HL-60 (cell line): ENCODE measurements around the gene ANKRD33B.

ENCODE experiments used
- POLR2AphosphoS5 ChIP-seq: IDR thresholded peaks from 2 replicates; pipeline ENCODE4 v1.6.1; 2012; ENCODE audit warnings: low read depth
- TF ChIP-seq, protein P1 (sequence below): IDR thresholded peaks from one replicate; pipeline ENCODE4 v1.5.1; 2011; ENCODE audit warnings: low read length, control low read depth, inconsistent platforms; ENCODE audit not compliant: insufficient read depth
- TF ChIP-seq, protein P2 (sequence below): IDR thresholded peaks from 2 replicates; pipeline ENCODE4 v1.6.1; 2012; ENCODE audit warnings: low read depth; ENCODE audit not compliant: insufficient replicate concordance

GRCh38 chr5:10618311-10618710, 54.4 kb downstream of the ANKRD33B start:
- TF ChIP-seq, protein P1, sequence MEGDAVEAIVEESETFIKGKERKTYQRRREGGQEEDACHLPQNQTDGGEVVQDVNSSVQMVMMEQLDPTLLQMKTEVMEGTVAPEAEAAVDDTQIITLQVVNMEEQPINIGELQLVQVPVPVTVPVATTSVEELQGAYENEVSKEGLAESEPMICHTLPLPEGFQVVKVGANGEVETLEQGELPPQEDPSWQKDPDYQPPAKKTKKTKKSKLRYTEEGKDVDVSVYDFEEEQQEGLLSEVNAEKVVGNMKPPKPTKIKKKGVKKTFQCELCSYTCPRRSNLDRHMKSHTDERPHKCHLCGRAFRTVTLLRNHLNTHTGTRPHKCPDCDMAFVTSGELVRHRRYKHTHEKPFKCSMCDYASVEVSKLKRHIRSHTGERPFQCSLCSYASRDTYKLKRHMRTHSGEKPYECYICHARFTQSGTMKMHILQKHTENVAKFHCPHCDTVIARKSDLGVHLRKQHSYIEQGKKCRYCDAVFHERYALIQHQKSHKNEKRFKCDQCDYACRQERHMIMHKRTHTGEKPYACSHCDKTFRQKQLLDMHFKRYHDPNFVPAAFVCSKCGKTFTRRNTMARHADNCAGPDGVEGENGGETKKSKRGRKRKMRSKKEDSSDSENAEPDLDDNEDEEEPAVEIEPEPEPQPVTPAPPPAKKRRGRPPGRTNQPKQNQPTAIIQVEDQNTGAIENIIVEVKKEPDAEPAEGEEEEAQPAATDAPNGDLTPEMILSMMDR, result no peak
- TF ChIP-seq POLR2AphosphoS5, result no peak
- TF ChIP-seq, protein P2, sequence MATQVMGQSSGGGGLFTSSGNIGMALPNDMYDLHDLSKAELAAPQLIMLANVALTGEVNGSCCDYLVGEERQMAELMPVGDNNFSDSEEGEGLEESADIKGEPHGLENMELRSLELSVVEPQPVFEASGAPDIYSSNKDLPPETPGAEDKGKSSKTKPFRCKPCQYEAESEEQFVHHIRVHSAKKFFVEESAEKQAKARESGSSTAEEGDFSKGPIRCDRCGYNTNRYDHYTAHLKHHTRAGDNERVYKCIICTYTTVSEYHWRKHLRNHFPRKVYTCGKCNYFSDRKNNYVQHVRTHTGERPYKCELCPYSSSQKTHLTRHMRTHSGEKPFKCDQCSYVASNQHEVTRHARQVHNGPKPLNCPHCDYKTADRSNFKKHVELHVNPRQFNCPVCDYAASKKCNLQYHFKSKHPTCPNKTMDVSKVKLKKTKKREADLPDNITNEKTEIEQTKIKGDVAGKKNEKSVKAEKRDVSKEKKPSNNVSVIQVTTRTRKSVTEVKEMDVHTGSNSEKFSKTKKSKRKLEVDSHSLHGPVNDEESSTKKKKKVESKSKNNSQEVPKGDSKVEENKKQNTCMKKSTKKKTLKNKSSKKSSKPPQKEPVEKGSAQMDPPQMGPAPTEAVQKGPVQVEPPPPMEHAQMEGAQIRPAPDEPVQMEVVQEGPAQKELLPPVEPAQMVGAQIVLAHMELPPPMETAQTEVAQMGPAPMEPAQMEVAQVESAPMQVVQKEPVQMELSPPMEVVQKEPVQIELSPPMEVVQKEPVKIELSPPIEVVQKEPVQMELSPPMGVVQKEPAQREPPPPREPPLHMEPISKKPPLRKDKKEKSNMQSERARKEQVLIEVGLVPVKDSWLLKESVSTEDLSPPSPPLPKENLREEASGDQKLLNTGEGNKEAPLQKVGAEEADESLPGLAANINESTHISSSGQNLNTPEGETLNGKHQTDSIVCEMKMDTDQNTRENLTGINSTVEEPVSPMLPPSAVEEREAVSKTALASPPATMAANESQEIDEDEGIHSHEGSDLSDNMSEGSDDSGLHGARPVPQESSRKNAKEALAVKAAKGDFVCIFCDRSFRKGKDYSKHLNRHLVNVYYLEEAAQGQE, result no peak
